RCC 7860 (cell line): ENCODE results near the gene SYDE2.
"Not testable (repeated sequence)": the region's sequence is repeated elsewhere in the genome, so short reads cannot be mapped to it uniquely, and the experiment has no call there.

Source experiments
- DNase-seq: peaks from one replicate; pipeline ENCODE4 v3.0.0-alpha.2; 2015; ENCODE audit warnings: low spot score
- FAIRE-seq: peaks from 2 replicates; lab custom pipeline; 2012; peaks lifted over from hg19 to GRCh38; lab: Jason Lieb, UNC

Gene SYDE2, protein sequence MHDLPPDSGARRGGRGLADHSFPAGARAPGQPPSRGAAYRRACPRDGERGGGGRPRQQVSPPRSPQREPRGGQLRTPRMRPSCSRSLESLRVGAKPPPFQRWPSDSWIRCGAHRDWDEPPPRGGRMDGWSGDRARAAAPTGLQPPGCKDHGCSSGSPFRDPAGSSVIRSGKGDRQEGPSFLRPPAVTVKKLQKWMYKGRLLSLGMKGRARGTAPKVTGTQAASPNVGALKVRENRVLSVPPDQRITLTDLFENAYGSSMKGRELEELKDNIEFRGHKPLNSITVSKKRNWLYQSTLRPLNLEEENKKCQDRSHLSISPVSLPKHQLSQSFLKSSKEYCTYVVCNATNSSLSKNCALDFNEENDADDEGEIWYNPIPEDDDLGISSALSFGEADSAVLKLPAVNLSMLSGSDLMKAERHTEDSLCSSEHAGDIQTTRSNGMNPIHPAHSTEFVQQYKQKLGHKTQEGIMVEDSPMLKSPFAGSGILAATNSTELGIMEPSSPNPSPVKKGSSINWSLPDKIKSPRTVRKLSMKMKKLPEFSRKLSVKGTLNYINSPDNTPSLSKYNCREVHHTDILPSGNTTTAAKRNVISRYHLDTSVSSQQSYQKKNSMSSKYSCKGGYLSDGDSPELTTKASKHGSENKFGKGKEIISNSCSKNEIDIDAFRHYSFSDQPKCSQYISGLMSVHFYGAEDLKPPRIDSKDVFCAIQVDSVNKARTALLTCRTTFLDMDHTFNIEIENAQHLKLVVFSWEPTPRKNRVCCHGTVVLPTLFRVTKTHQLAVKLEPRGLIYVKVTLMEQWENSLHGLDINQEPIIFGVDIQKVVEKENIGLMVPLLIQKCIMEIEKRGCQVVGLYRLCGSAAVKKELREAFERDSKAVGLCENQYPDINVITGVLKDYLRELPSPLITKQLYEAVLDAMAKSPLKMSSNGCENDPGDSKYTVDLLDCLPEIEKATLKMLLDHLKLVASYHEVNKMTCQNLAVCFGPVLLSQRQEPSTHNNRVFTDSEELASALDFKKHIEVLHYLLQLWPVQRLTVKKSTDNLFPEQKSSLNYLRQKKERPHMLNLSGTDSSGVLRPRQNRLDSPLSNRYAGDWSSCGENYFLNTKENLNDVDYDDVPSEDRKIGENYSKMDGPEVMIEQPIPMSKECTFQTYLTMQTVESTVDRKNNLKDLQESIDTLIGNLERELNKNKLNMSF

DNA sequence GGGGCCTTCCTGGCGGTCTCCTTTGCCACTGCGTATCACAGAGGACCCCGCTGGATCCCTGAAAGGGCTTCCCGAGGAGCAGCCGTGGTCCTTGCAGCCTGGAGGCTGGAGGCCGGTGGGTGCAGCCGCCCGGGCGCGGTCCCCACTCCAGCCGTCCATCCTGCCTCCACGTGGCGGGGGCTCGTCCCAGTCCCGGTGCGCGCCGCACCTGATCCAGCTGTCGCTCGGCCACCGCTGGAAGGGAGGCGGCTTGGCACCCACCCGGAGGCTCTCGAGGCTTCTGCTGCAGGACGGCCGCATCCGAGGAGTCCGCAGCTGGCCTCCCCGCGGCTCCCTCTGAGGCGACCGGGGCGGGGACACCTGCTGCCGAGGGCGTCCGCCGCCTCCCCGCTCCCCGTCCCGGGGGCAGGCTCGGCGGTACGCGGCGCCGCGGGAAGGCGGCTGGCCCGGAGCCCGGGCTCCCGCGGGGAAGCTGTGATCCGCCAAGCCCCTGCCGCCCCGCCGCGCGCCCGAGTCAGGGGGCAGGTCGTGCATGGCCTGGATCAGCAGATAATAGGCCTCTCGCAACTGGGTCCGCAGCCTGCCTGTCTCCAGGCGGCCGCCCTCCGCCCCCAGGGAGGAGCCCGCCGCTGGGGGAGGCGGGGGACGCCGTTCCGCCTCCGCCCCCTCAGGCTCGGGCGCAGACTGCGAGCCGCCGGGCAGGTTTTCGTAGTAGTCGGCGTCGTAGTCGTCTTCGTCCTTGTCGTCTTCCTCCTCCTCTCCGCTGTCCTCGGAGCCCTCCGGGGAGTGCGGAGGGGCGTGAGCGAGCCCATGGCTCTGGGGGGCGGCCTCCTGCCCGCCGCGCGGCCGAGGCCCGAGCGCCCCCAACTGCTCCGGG lies at the start of gene SYDE2:
SYDE2 (minus strand) TSS at position 554 of the 877 bp plus-strand sequence; CDS start at position 534, 20 bp downstream.
- no peak for FAIRE-seq
- peak; percentile 70 for DNase-seq

DNA sequence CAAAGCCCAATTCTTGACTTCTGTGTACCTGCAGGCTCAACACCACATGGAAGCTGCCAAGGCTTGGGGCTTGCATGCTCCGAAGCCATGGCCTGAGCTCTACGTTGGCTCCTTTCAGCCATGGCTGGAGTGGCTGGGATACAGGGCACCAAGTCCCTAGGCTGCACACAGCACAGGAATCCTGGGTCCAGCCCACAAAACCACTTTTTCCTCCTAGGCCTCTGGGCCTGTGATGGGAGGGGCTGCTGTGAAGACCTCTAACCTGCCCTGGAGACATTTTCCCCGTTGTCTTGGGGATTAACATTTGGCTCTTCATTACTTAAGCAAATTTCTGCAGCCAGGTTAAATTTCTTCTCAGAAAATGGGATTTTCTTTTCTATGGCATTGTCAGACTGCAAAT lies 48.2 kb upstream of the SYDE2 start:
- not testable (repeated sequence) for FAIRE-seq, DNase-seq

DNA sequence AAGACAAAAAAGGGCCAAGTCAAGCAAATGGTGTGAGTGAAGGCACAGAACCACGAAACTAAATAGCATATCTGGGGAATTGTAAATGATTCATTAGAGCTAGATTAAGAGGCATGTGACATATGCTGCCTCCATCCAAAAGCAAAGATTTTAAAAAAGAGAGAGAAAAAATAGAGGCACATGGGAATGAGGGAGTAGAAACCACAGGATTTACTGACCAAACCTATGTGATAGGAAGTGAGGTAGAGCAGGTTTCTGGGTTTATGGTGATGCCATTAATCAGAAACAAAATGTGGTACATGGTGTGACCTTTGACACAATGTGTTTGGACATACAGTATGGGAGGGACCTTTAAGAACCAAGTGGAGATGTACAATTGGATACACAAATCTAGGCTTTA lies 45.1 kb upstream of the SYDE2 start:
- FAIRE-seq (no peak), DNase-seq (no peak)

DNA sequence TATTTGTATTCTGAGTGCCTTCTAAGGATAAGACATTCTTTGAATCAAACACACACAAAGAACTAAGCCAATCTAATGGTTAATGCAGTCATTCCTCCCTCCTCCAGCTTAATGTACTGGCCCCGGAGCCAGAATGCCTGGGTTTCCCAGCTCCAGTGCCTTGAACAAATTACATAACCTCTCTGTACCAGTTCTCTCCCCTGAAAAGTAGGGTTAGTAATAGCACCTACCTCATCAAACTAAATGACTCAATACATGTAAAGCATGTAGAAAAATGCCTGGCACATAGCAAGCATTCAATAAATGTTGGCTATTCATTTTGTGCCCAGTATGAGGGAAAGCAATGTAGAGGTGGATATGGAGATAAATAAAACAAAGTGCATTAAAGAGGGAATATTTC lies 44.6 kb upstream of the SYDE2 start:
- no peak for DNase-seq
- no peak for FAIRE-seq

DNA sequence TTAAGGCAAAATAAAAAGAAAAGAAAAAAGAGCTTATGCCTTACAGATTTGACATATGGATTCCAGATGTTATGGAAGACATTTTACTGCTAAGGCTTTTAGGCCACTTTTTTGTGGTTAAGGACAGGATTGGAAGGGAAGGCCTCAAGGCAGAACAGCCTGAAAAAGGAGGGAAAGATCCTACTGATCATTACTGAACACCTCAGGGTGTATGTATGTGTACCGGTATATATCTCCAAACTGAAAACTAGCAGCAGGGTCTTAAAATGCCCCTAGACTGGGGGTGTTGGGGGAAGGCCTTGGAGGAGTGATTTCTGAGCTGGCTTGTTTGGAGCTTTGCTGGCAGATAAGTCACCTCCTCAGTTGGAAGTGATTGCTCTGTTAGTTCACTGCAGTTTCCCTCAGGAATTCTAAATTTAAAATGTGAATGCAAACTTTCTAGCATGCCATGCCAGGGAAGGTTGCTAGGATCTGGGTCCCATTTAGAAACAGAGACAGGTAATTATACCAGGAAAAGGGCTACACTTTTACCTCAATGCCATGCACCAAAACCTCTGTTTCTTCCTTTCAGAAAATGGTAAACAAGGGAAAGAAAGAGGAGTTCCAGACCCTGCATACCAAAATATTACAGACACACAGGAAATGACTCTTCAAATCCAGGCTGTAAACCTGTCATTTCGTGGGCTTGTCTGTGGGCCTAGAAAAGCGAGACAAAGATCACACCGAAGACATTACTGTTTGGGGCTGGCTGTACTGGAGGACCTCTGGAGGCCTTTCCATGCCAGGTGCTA lies 43.6 kb upstream of the SYDE2 start:
- FAIRE-seq (no peak), DNase-seq (no peak)

DNA sequence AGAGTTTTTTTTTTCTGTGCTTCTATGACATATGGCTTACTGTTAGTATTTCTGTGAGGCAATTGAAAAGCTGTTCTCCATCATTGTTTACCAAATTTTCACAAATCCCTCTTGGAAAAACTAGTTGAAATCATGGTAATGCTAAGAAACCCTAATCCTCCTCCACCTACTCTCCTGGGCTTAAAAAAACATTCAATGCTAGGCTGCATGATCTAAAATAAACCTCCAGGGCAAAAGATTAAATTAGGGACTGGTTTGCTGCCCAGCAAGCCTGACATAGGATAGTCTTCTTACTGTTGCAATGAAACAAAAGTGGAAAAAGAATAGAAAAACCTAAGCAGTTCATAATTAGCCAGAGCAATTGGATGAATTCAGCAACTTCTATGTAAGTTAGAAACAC lies 42.6 kb upstream of the SYDE2 start:
- DNase-seq: no peak
- FAIRE-seq: no peak

DNA sequence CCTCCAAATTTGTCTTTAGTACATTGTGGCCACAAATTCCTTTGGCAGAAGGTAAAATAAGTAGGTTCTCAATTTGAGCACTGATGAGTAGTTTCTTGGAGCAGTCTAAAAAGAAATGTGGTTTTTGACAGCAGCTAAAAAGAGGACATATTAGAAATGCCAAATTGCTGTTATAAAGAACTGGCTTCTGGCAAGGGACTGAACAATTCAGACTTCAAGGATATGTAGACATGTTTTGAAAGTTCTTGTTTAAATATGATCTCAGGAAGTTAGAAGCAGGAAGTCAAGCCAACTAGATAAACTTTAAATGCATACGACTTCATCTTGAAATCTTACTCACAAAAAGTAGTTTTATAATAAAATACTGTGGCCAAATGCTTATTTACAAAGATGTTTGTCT lies 39.8 kb upstream of the SYDE2 start:
- FAIRE-seq: no peak
- no peak for DNase-seq

DNA sequence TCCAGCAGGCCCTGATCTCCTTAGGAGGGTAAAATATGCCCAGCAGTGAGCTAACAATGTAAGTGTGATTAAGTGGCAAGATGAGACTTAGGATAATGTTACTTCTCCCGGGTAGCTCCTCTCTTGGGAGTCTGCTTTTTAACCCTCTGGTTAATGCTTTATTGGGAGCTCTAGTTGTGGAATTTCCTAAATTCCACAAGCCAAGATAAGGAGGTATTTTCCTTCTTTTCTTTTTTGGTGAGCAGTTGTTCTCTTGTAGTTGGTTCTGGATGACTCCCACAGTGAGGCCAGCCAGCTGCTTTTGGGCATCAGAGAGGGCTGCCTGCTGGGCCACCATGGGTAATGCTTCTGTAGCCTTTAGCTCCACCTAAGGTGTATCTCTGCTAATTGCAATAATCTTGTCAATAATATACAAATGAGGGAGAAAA lies 39.4 kb upstream of the SYDE2 start:
- DNase-seq (no peak), FAIRE-seq (no peak)

DNA sequence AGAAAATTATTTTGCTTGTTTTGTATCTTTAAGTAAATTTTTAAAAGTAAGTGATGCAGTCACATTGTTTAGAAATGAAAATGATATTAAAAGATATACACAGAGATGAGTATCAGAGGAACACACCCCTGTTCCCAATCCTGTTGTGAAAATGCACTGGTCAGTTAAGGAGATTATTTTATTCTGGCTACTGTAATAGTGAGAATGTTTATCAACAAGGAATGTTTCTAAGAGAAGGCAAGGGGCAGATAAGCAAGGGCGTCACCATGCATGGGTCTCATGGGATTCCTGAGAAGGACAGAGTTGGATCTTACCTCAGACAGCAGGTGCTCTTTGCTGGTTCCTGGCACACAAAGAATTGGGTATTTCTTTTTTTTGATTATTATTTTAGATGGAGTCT lies 36.8 kb upstream of the SYDE2 start:
- no peak for DNase-seq
- no peak for FAIRE-seq

DNA sequence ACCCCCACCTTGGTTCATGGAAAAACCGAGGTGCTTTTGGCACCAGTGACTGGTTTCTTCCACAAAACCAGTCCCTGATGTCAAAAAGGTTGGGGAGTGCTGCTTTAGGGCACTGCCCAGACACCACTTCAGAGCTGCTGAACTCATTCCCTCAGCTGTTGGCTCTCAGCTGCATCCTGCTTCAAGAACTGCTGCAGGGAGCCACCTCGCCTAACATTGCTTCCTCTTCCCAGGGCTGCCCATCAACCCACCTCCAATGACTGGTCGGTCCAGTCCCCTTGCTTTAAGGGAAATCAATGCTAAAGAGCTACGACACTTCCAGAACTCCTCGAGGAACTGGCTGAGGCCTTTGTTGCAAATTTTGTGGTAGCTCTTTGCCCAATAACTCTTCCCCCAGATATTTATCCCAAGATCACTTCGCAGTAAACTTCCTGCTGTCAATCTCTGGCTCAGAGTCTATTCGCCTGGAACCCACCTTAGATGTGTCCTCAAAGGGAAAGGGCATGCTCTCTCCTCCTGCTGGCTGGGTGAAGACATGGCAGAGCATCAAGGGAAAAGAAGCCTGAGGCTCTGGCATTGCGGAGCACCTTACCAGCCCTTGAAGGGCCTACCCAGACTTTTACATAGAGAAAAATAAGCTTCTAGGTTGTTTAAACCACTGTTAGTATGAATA lies 29.6 kb upstream of the SYDE2 start:
- FAIRE-seq (no peak), DNase-seq (no peak)

DNA sequence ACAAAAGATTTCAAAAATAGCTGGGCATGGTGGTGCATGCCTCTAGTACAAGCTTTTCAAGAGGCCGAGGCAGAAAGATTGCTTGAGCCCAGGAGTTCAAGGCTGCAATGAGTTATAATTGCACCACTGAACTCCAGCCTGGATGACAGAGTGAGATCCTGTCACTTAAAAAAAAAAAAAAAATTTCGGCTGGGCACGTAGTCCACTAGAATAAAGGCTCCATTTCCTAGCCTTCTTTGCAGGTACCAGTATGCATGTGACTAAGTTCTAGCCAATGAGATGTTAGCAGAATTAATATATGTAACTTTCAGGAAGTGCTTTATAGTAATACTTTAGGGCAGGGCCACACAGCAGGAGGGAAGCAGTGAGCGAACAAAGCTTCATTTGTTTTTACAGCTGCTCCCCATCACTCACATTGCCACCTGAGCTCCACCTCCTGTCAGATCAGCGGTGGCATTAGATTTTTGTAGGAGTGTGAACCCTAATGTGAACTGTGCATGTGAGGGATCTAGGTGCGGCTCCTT lies 28.8 kb upstream of the SYDE2 start:
- DNase-seq: no peak
- no peak for FAIRE-seq

DNA sequence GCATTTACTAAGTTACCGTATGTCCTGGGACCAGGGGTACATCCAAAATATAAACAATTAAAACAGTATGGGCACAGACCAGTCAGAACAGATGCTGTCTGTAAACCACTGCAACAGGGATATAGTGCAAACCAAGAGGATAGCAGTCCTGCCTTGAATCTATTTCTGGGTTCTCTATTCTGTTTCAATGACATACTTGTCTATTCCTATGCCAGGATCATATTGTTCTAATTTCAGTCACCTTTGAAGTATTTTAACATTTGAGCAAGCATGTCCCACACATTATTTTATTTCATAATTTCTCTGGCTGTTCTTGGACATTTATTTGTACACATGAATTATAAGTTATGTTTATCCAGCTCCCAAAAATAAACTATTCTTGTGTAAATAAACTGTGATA lies 28.2 kb upstream of the SYDE2 start:
- FAIRE-seq: no peak
- no peak for DNase-seq

DNA sequence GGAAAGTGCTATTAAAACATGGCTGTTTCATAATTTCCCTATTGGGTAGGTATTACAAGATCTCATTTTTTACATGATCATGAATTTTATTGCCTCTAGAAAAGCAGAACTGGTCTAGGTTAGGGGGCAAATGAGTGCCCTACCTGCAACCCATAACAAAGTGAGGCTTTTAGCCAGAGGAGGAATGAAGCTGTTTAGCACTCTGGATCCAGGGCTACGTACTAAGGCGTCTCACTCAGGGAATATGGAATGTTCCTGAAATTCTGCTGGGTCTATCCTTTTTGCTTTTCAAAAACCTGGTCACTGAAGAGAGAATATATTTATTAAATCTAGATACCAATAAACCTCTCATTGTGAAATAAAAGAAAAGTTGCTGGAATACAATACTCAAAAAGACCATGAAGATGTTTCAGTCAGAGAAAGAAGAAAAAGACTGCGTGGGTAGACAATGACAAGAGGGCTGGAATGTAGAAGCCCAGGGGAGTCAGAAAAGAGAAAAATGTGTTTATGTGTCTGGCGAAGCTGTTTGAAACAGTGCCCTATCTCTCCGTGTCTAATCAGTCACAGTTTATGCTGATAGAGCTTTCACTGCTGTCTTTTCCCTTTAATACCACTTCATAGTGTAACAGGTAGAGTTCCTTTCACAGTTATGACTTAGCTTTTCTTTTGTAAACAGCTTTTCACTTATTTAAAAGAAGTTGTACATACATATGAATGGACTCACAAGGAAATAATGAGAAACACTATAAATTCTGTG lies 25.0 kb upstream of the SYDE2 start:
- DNase-seq (no peak), FAIRE-seq (no peak)

DNA sequence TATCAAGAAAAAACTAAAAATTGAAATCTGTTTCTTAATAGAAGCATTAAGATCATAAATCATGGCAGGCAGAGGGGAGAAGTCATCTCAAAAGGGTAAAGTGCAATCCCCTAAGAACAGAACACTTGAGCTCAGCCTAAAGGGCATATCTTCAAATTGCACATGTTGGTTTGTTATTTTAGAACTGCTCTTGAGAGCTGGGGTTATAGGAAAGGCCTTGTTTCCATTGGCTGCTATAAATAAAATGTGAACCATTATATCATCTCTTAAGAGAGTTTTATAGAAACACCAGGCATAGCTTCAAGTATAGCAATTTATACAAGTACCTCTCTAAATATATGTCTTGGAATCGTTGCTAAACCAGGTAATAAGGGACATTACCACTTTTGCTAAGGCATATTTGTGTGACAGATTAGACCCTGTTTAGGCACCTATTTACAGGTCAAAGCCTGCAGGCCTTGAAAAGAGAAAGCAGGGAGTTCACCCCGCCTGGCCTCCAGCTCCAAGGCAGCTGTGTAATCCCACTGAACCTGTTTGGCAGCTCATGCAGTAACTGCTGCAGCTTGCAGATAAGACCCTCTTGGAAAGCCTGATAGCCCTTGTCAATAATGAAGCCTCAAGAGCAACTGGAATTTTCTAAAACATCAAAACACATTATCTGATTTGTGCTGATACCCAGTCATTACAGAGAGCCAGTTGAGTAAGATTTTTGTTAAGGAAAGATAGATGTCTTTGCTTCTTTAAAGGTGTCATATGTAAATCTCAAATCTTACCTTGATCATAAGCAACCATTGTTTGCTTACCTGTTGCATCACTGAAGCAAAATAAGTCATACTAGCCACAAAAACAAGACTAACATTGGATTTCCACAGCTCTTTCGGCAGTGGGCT lies 24.2 kb upstream of the SYDE2 start:
- DNase-seq: no peak

DNA sequence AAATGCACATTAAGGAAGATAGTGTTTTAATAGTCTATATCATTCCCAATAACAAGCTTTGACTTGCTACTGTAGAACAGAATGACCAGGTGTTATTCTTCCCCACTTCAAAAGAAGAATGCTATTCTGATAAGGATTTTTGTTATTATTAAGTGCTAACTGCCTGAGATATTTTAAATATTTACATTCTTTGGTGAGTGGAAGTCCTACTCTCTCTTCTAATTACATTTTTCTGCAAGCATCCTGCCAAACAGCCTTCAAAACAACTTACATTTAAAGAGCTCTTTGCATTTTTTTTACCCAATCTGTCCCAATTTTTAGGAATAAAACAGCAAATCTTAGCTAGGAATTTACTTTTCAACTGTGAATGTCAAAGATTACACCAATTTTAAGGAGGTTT lies 23.5 kb upstream of the SYDE2 start:
- no peak for FAIRE-seq
- DNase-seq: no peak

More for the DNA sequence above, 24.2 kb upstream of the SYDE2 start:
- FAIRE-seq: no peak

DNA sequence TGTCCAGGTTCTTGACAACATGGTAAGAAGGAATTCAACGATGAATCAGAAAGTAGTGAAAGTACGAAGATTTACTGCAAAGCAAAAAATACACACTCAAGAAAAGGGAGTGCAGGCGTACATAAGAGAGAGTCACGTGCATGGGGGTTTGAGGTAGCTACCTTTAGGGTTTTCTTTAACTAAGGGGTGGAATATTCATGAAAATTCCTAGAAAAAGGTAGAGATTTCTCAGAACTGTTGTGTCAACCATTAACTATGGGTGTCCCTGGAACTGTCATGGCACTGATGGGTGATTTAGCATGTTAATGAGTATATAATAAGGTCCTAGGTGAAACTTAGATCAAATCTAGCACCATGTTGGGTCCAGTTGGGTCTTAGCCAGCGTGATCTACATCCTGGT lies 22.5 kb upstream of the SYDE2 start:
- DNase-seq (no peak), FAIRE-seq (no peak)

DNA sequence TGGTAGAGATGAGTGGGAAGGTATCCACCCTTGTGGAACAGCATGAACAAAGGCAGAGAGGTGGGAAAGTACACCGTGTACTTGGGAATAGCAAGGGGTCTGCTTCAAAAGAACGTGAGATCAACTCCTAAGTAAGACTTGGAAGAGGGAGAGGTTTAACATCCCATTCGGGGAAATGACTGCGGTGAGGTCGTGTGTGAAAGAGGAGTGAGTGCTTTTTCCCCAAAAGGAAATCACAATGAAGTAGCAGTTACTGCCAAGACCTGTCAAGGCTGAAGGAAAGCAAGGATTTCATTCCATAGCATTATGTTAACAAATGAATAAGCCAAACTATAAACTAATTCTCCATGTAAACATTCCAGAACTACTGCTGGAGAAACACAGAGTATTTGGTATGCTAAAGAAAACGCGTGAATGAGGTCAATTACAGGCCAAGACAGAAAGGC lies 20.0 kb upstream of the SYDE2 start:
- DNase-seq (no peak), FAIRE-seq (no peak)
